HEK293T (cell line): ENCODE results near the gene APCS.

Experiments used
- CTCF ChIA-PET: fragments of 350-600 bp; formaldehyde crosslinking; extraction: SDS; loops from one replicate; lab custom pipeline; 2021; ENCODE audit warnings: antibody characterized with exemption, inconsistent platforms; lab: Yijun Ruan, JAX
- POLR2A ChIA-PET: fragments of 350-600 bp; formaldehyde crosslinking; extraction: SDS; loops from one replicate; lab custom pipeline; 2020; ENCODE audit warnings: antibody characterized with exemption, inconsistent platforms; lab: Yijun Ruan, JAX
- DNase-seq: peaks from one replicate; pipeline ENCODE4 v3.0.0; 2012; ENCODE audit warnings: mixed read lengths; ENCODE audit errors: extremely low spot score
- ARNT ChIP-seq: fragments of 450-650 bp; IDR thresholded peaks from 2 replicates; pipeline ENCODE4 v1.6.1; 2017; ENCODE audit warnings: mild to moderate bottlenecking
- BHLHE40 ChIP-seq: fragments of 450-650 bp; IDR thresholded peaks from 2 replicates; pipeline ENCODE4 v1.6.1; 2016; ENCODE audit warnings: mild to moderate bottlenecking, moderate library complexity, borderline replicate concordance
- CTBP1 ChIP-seq: fragments of 450-650 bp; IDR thresholded peaks from 2 replicates; pipeline ENCODE4 v1.6.1; 2016; ENCODE audit warnings: borderline replicate concordance
- ELF4 ChIP-seq: fragments of 450-650 bp; IDR thresholded peaks from 2 replicates; pipeline ENCODE4 v1.6.1; 2017; ENCODE audit warnings: antibody characterized with exemption
- FOXA1 ChIP-seq: fragments of 450-650 bp; IDR thresholded peaks from 2 replicates; pipeline ENCODE4 v1.6.1; 2016; ENCODE audit warnings: mild to moderate bottlenecking
- FOXK2 ChIP-seq: fragments of 450-650 bp; IDR thresholded peaks from 2 replicates; pipeline ENCODE4 v1.6.1; 2016; ENCODE audit warnings: mild to moderate bottlenecking
- FOXM1 ChIP-seq: fragments of 450-650 bp; IDR thresholded peaks from 2 replicates; pipeline ENCODE4 v1.6.1; 2017; ENCODE audit warnings: mild to moderate bottlenecking, borderline replicate concordance
- HDGF ChIP-seq: fragments of 450-650 bp; IDR thresholded peaks from 2 replicates; pipeline ENCODE4 v1.6.1; 2017; ENCODE audit warnings: antibody characterized with exemption, borderline replicate concordance
- L3MBTL2 ChIP-seq: fragments of 450-650 bp; conservative IDR thresholded peaks from 2 replicates; pipeline ENCODE4 v1.6.1; 2016; ENCODE audit warnings: mild to moderate bottlenecking
- LEF1 ChIP-seq: fragments of 450-650 bp; IDR thresholded peaks from 2 replicates; pipeline ENCODE4 v1.6.1; 2017; ENCODE audit warnings: mild to moderate bottlenecking, borderline replicate concordance
- NFRKB ChIP-seq: fragments of 450-650 bp; IDR thresholded peaks from 2 replicates; pipeline ENCODE4 v1.6.1; 2016; ENCODE audit warnings: mild to moderate bottlenecking, moderate library complexity
- SP1 ChIP-seq: fragments of 450-650 bp; IDR thresholded peaks from 2 replicates; pipeline ENCODE4 v1.6.1; 2017
- SUZ12 ChIP-seq: fragments of 450-650 bp; IDR thresholded peaks from 2 replicates; pipeline ENCODE4 v1.6.1; 2016; ENCODE audit warnings: mild to moderate bottlenecking
- TARDBP ChIP-seq: fragments of 450-650 bp; IDR thresholded peaks from 2 replicates; pipeline ENCODE4 v1.6.1; 2016
- ZNF384 ChIP-seq: fragments of 450-650 bp; IDR thresholded peaks from 2 replicates; pipeline ENCODE4 v1.6.1; 2016
- TF ChIP-seq, protein P1 (sequence below): fragments of 450-650 bp; IDR thresholded peaks from 2 replicates; pipeline ENCODE4 v1.6.1; 2016

The APCS gene, protein sequence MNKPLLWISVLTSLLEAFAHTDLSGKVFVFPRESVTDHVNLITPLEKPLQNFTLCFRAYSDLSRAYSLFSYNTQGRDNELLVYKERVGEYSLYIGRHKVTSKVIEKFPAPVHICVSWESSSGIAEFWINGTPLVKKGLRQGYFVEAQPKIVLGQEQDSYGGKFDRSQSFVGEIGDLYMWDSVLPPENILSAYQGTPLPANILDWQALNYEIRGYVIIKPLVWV

DNA sequence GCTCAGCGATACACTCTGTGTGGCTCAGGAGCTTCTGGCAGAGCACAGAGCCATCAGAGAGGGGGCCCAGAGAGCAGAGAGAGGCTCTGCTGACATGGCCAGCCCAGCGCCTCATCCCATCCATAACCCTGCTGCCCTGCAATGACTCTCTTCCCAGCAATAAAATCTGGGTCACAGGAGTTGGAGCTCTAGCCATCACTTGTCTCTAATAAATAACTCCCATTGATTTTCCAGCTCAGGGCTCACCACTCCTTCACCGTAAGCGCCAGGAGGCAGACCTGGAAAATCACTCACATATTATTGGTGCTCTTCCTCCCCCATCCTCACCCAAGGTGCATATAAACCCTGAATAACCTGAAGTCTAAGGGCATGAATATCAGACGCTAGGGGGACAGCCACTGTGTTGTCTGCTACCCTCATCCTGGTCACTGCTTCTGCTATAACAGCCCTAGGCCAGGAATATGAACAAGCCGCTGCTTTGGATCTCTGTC lies at the start of gene APCS:
Gene APCS (plus strand): TSS at position 366 of the 491 bp plus-strand sequence. CDS start 96 bp downstream, at position 462.
- TF ChIP-seq NFRKB (no peak), ELF4 (no peak), FOXA1 (no peak), CTBP1 (no peak), FOXM1 (no peak), SP1 (no peak)
- ChIA-PET POLR2A (no interaction called here), CTCF (no interaction called here)
- no peak for DNase-seq

DNA sequence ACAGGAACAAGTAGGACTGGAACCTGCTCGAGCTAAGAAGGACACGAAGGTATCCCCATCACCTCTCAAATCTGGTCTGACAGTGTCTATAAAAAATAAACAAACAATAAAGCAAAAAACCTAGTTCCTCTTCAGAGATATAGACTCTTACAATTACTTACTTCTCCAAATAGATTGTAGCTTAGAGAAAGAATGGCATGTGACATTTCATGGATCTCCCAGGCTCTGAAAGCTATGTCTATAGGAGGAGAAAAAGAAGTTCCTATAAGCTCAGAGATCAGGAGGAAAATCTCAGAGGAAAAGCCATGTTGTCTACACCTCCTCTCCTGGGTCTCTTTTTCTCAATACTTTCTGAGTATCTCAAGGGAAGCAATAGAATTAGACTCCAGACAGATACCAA lies 39.5 kb upstream of the APCS start:
- no peak for DNase-seq
- no peak for TF ChIP-seq ZNF384
- no peak for TF ChIP-seq NFRKB
- ChIA-PET CTCF (no interaction called here), POLR2A (no interaction called here)

DNA sequence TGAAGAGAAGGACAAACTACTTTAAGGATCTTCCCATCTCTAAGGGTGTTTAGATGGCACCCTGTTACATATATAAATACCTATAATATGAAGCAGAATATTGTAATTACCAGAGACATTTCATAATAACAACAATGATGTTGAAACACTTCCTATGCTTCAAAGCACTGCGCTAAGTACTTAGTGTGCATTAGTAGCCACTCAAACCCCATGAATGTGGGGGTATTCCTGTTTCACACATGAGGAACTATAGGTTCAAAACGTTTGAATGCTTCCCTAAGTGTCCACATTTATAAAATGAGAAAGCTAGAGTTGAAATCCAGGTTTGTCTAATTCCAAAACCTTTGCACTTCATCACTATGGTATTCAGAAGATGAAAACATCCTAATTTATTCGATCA lies 33.4 kb upstream of the APCS start:
- POLR2A ChIA-PET, result no interaction called here
- CTCF ChIA-PET, result no interaction called here
- no peak for DNase-seq
- TF ChIP-seq ARNT, result no peak
- no peak for TF ChIP-seq FOXM1
- no peak for TF ChIP-seq ELF4
- no peak for TF ChIP-seq ZNF384
- no peak for TF ChIP-seq TARDBP
- no peak for TF ChIP-seq FOXA1
- no peak for TF ChIP-seq BHLHE40
- no peak for TF ChIP-seq NFRKB
- no peak for TF ChIP-seq LEF1
- no peak for TF ChIP-seq SP1

DNA sequence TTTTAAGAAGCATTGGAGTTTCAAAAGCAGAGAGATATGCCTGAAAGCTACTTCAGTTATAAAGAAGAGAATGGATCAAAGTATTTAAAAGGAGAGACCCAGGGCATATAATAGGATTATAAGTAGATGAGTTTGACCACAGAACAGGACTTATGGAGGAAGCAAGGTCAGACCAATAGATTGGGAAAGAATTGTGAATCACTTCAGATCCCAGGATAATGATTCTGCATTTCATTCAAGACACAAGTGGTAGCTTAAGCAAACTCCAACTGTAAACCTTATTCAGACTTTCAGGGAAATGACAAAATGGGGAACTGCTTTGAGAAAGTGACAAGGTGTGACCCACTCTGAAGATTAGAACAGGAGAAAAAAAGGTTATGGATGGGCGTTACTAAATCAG lies 32.9 kb upstream of the APCS start:
- TF ChIP-seq SP1 (no peak), FOXM1 (no peak), NFRKB (no peak), SUZ12 (no peak), HDGF (no peak), BHLHE40 (no peak), FOXK2 (no peak), TARDBP (no peak), ARNT (no peak), LEF1 (no peak), FOXA1 (no peak), ZNF384 (no peak), ELF4 (no peak), L3MBTL2 (no peak), CTBP1 (no peak)
- TF ChIP-seq, protein P1, sequence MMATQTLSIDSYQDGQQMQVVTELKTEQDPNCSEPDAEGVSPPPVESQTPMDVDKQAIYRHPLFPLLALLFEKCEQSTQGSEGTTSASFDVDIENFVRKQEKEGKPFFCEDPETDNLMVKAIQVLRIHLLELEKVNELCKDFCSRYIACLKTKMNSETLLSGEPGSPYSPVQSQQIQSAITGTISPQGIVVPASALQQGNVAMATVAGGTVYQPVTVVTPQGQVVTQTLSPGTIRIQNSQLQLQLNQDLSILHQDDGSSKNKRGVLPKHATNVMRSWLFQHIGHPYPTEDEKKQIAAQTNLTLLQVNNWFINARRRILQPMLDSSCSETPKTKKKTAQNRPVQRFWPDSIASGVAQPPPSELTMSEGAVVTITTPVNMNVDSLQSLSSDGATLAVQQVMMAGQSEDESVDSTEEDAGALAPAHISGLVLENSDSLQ, result no peak
- DNase-seq, result no peak
- ChIA-PET CTCF (no interaction called here), POLR2A (no interaction called here)

DNA sequence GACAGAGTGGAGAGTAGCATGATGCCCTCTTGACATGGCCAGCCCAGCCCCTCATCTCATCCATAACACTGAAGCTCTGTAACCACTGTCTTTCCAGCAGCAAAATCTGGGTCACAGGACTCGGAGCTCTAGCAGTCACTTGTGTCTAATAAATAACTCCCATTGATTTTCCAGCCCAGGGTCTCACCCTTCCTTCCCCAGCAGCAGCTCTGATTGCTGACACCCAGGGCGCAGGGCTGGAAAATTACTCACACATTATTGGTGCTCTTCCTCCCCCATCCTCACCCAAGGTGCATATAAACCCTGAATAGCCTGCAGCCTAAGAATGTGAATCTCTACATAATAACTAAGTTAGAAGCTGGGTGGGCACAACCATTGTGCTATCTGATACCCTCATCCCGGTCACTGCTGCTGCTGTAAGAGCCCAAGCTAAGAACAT lies 30.7 kb upstream of the APCS start:
- TF ChIP-seq NFRKB (no peak), BHLHE40 (no peak), LEF1 (no peak), TARDBP (no peak), L3MBTL2 (no peak), ZNF384 (no peak)
- ChIA-PET POLR2A (no interaction called here), CTCF (no interaction called here)
- DNase-seq, result no peak

DNA sequence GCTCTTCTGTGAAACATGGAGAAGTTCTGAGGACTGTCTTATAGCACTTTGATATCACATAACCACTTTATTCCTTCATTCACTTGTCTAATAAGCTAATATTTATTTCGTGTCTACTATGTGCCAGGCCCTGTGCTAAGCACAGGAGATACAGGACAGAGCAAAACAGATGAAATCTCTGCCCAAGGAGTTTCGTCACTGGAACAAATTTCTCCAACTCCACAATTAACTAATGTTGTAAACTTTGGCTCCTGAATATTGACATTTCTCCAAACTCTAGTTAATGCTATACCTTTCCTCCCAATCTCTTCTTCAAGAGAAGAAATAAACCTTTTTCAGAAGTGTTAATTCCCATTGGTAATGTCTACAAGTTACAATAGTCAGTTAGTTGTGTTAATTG lies 27.0 kb upstream of the APCS start:
- POLR2A ChIA-PET, result no interaction called here
- CTCF ChIA-PET, result no interaction called here
- no peak for TF ChIP-seq ARNT
- no peak for DNase-seq

DNA sequence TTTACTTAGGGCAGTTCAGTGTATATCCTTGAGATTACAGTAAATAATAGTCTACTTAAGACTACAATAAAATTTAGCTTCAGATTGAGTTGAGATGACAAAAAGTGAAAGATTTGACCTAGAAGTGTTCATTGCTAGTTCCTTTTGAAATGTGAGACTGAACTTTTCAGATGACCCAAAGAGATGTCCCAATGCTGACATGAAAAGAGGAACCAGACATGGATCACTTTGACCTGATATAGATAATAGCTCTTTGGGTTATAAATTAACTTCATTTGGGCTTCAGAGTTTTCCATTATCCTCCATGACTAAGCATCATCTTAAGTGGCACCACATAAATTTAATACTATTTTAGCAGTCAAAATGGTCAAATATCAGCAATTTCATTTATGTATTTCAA lies 26.1 kb upstream of the APCS start:
- DNase-seq, result no peak
- ChIA-PET CTCF (no interaction called here), POLR2A (no interaction called here)
- no peak for TF ChIP-seq SP1
- no peak for TF ChIP-seq HDGF
- no peak for TF ChIP-seq FOXK2
- TF ChIP-seq L3MBTL2, result no peak
- no peak for TF ChIP-seq FOXM1
- no peak for TF ChIP-seq SUZ12
- no peak for TF ChIP-seq BHLHE40
- no peak for TF ChIP-seq FOXA1
- TF ChIP-seq, protein P1, result no peak
- TF ChIP-seq TARDBP, result no peak
- no peak for TF ChIP-seq CTBP1
